ENCODE results near the gene KIAA1191. TPM values are rescaled to one million over a fixed set of nuclear protein-coding genes. Genes with fewer than 3 reads are reported as not detected.

Gene KIAA1191
- total and polyA plus RNA-seq, 2 of the 4 experiments (the other 2 are of a cell fraction), result 114 to 124 TPM

- no peak overlapping the region for H3K23ac ChIP-seq (ENCODE audit: low read depth, low read length)
- H4K5ac ChIP-seq (ENCODE audit: low read depth, low read length), result no peak overlapping the region; the same call in 1 of the 2 replicates
- H3K9me1 ChIP-seq (ENCODE audit: insufficient read depth, low read length), result no peaks in the 10 kb centered on the region; the same call in 1 of the 2 replicates
- H2BK15ac ChIP-seq (ENCODE audit: low read depth, low read length), result no peak overlapping the region
- peaks cover 4% of the 10 kb centered on the region; the same call in 1 of the 2 replicates for H3K4me1 ChIP-seq (ENCODE audit: control insufficient read depth, insufficient read depth, low read length)
- no peak overlapping the region for H2BK120ac ChIP-seq (ENCODE audit: low read depth, low read length)
- no peaks in the 10 kb centered on the region for H3K27me3 ChIP-seq (ENCODE audit: control insufficient read depth, insufficient read depth, low read length)
- no peak overlapping the region for H2BK20ac ChIP-seq (ENCODE audit: low read depth, low read length)
- H2AK9ac ChIP-seq (replicated peaks; ENCODE audit: low read depth, low read length, poor library complexity), result peak overlapping the region; percentile 88
- H3K4me3 ChIP-seq (ENCODE audit: insufficient read depth, low read depth, low read length), result no peak overlapping the region
- DNase-seq (peak; percentile 51), ATAC-seq (ENCODE audit: low read depth) (peak; percentile 91)
- peak overlapping the region; percentile 30; the same call in 1 of the 2 replicates for H3K27ac ChIP-seq (ENCODE audit: insufficient read depth, low read length)
- no peak overlapping the region for H3K9ac ChIP-seq (ENCODE audit: low read depth, low read length)
- no peak overlapping the region; the same call in 1 of the 2 replicates for H3K4me2 ChIP-seq (ENCODE audit: low read depth, low read length)
- H3K36me3 ChIP-seq (ENCODE audit: control insufficient read depth, insufficient read depth, low read length), result peaks cover 33% of the 10 kb centered on the region
- WGBS, 2 experiments (ENCODE audit: extremely low coverage in 2 of 2, insufficient read length in 1 of 2), result 81% methylated on average over 2 of the region's 11 CpGs; no CpG with 5 or more reads in 1 of the 2 experiments
- H3K9me3 ChIP-seq (ENCODE audit: control insufficient read depth, insufficient read depth, low read length), result no peaks in the 10 kb centered on the region
- H3K4ac ChIP-seq (ENCODE audit: low read depth, low read length), result no peak overlapping the region
- H4K20me1 ChIP-seq (ENCODE audit: insufficient read depth, low read length), result peaks cover 4% of the 10 kb centered on the region; the same call in 1 of the 2 replicates
- peak overlapping the region; percentile 16; the same call in 1 of the 2 replicates for H2AK5ac ChIP-seq (ENCODE audit: low read depth, low read length)
- H4K8ac ChIP-seq (ENCODE audit: low read depth in 2 of 2, low read length in 2 of 2), result 0 out of 4 replicates have a peak overlapping the region, but pooled peaks of 1 of the 2 experiments have one; percentile 40
- BruUV-seq (replicated peaks), result no TSS peak
- intact Hi-C loops (cut with micrococcal nuclease), result no loop called here
- H4K91ac ChIP-seq (ENCODE audit: insufficient read depth, low read depth, low read length), result no peak overlapping the region
- no peak overlapping the region for H2AFZ ChIP-seq (replicated peaks; ENCODE audit: low read length, poor library complexity)
- POLR2A ChIA-PET (ENCODE audit: unreplicated experiment), result no interaction called here
- H2BK5ac ChIP-seq (ENCODE audit: low read depth, low read length, poor library complexity, severe bottlenecking), result no peak overlapping the region
- H3K79me1 ChIP-seq (ENCODE audit: low read depth in 1 of 2, low read length in 2 of 2), result peaks cover 0 to 28% of the 10 kb centered on the region in 2 experiments; a peak in 2 of 4 replicates
- TF ChIP-seq FOS (IDR thresholded peaks at IDR 0.05; ENCODE audit: low read depth, low read length), result no peak
- TF ChIP-seq ELK1 (IDR thresholded peaks at IDR 0.05; ENCODE audit: borderline replicate concordance, low read depth, low read length), result no peak
- TF ChIP-seq CEBPB (IDR thresholded peaks at IDR 0.05; ENCODE audit: low read depth, low read length), result no peak
- no peak for TF ChIP-seq POLR2A (IDR thresholded peaks at IDR 0.05; ENCODE audit: low read depth, low read length)
- no peak for TF ChIP-seq RAD21 (IDR thresholded peaks at IDR 0.05; ENCODE audit: low read length)
- no peak for TF ChIP-seq RCOR1 (IDR thresholded peaks at IDR 0.05; ENCODE audit: insufficient replicate concordance, low read length)
- H3K18ac ChIP-seq (ENCODE audit: low read depth, low read length), result no peak overlapping the region; the same call in 1 of the 2 replicates
- H3K14ac ChIP-seq (replicated peaks; ENCODE audit: low read depth, low read length), result no peak overlapping the region
- CTCF ChIA-PET, result no interaction called here
- dilution Hi-C loops (cut with HindIII; ENCODE audit: low sequenced_read_pairs, unreplicated experiment), result no loop called here
- in situ Hi-C loops (cut with MboI; ENCODE audit: low sequenced_read_pairs), result no loop called here
- no peak overlapping the region for H3K56ac ChIP-seq (ENCODE audit: extremely low read depth, insufficient read depth, low read length)
Observed at GRCh38 chr5:176394881-176395675, 33.5 kb upstream of the KIAA1191 start.

Measured in IMR-90 (cell line).